HG03378 (cell line): ENCODE data around the gene LAPTM5.

Source experiments
- ATAC-seq: cut with Tn5 transposase; IDR thresholded peaks from one replicate; pipeline ENCODE4 v1.9.1; 2021; ENCODE audit warnings: mild to moderate bottlenecking, moderate library complexity; ENCODE audit not compliant: unreplicated experiment

The LAPTM5 gene

DNA sequence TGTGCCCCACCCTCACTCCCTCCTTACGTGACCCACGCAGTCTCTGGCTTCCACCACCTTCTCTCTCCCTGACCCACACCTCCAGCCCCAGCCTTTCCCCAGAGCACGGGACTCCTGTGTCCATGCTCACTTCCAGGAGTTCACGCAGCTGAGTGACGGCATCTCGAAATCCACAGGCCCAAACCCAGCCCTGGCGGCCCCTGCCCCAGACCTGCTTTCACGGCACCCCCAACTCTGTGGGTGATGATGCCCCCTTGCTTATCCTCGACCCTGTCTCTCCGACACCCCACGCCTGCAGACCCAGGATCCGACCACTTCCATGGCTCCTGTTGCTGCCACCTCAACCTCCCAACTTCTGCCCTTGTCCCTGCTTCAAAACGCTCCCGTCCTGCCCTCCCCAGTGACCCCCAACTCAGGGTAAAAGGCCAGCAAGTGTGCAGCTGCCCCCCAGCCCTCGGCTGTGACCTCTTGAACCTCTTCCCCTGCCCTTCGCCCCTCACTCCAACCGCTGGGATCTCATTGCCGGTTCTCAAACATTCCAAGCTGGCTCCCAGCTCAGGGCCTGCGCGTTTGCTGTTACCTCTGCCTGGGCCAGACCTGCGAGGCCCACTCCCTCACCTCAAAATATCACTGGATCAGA lies 30.4 kb upstream of the LAPTM5 start:
- no peak for ATAC-seq

GRCh38 chr1:30787266-30787665 lies 29.7 kb upstream of the LAPTM5 start:
- ATAC-seq, result no peak

DNA sequence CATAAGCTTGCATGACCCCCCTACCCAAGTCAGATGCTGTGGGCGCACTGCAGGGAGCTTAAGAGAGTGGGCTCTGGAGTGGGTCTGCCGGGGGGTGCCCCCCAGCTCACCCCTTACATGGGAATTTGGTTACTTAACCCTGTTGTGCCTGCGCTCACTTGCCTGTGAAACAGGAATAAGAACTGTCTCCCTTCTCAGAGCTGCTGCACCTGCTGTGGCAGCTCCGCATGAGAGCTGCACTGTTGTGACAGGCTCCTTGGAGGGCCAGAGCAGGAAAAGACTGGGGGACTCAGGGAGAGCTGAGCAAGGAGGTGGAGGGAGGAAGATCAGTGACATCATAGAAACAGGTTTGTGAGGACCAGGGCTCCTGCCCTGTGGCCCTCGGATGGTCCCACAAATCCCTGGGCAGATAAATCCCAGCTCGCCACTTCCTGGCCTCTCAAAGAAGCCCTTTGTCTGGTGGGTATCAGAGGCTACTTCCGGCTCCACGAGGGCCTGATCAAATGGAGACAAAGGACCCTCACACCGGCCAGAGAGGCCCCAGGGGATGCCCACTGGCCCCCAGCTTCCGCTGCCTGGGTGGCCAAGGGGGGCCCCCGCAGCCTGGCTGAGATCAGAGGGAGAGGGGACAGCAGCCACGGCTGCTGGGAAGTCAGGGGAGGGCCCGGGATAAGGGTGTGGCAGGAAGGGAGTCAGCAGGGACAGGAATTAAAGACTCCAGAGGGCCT lies 28.9 kb upstream of the LAPTM5 start:
- ATAC-seq, result no peak

DNA sequence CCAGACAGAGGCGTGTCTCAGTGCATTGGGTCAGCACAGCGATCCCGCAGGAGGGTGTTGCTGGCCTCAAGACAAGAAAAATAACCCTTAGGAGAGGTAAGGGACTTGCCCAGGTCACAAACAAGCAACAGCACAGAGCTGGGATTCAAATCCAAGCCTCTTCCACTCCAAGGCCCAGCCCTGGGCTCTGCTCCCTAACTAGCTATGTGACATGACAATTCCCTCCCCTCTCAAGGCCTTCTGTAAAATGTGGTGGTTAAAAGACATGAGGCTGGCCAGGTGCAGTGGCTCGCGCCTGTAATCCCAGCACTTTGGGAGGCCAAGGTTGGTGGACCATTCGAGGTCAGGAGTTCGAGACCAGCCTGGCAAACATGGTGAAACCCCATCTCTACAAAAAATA lies 28.1 kb upstream of the LAPTM5 start:
- no peak for ATAC-seq

DNA sequence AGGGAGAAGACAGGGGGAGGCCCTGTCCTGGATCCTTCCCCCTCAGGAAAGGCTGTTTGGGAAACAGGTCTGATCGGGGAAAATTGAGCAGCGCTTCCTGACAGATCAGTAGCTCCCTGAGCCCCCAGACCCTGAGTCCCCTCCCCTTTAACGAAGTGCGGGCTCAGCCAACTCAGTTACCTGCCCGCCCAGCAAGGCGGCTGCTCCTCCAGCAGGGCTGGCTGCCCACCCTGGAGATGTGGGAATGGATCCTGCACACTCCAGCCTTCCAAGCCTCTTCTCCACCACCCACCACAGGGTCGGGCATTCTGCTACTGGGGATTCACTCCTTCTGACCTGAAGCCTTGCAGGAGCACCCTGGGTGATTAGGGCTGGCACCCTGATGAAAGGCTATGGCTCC lies 27.6 kb upstream of the LAPTM5 start:
- no peak for ATAC-seq

GRCh38 chr1:30783256-30783915 lies 25.8 kb upstream of the LAPTM5 start:
- ATAC-seq, result no peak

DNA sequence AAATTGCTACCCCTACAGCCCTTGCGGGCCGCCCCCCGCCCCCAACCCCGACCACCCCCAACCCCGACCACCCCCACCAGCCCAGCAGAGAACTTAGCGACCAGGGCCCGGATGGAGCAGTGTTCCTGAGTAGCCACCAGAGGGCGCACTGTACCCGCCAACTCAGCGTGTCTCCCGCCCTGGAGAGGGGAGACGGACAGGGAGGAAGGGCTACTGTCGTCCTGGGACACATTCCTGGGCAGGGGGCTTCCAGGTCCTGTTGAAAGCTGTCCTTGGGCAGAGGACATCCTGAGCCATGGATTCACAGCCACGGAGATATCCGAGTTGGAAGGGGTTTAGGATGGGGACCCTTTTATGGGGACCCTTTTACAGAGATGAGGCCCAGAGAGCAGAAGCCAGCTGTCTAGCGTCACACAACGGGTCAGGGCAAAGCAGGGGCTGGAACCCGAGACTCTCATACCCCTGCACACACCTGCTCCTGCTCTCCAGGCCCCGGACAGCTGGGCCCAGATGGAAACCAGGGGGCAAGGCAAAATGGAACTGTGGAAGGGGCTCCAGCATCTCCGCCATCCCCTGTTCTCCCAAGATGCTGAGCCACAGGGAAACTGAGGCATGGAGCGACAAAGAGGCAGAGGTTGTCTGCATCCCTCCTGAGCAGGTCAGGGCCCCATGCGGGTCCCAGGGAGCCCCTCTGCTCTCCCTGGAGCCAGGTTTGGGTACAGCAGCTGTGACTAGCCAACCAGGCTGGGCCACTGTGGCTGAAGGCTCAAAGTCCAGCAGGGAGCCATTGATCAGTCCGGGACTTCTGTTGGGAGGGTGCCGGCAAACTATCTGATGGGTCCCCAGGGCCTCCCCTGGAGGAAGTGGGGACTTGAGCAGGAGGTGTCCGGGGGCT lies 25.0 kb upstream of the LAPTM5 start:
- no peak for ATAC-seq

- ATAC-seq, result no peak
Observed at GRCh38 chr1:30781906-30782305, 24.3 kb upstream of the LAPTM5 start.

GRCh38 chr1:30780409-30780808 lies 22.8 kb upstream of the LAPTM5 start:
- no peak for ATAC-seq

GRCh38 chr1:30779294-30780071 lies 21.9 kb upstream of the LAPTM5 start:
- ATAC-seq, result no peak

GRCh38 chr1:30778979-30779293 lies 21.4 kb upstream of the LAPTM5 start:
- no peak for ATAC-seq

DNA sequence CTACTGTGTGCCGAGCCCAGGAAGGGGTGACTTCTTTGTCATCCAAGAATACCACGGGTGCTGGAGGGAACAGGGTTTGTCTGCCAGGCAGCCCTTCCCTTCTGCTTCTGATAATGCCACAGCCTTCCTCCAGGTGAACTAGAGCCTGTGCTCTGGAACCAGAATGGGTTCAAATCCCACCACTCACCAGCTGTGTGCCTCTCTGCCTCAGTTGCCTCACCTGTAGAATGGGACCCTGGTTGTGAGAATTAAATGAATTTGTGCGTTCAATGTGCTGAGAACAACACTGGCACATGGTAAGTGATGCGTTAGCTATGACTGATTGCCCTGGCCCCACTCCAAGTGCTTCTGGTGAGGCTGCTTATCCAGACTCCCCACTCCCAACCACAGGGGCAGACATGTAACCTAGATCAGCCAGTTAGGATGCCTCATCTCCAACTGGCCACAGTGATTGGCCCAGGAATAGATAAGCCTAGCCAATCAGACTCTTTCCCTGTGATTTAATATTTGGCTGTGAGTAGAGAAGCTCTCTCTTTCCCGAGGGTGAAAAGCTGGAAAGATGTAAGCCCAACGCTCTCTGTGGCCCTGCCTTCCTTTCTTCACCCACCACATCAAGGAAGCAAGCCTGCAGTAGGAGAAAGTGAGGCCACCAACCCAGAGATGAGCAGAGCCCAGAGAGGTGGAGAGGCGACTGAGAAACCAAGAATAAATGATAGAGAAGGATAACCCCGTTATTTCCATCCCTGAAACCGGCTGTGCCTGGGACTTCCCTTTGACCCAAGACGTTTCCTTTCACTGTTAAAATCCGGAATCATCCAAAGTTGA lies 20.8 kb upstream of the LAPTM5 start:
- ATAC-seq, result no peak

GRCh38 chr1:30777904-30778153 lies 20.3 kb upstream of the LAPTM5 start:
- no peak for ATAC-seq

GRCh38 chr1:30777060-30777903 lies 19.7 kb upstream of the LAPTM5 start:
- ATAC-seq, result no peak

GRCh38 chr1:30776097-30777059 lies 18.8 kb upstream of the LAPTM5 start:
- ATAC-seq, result no peak

DNA sequence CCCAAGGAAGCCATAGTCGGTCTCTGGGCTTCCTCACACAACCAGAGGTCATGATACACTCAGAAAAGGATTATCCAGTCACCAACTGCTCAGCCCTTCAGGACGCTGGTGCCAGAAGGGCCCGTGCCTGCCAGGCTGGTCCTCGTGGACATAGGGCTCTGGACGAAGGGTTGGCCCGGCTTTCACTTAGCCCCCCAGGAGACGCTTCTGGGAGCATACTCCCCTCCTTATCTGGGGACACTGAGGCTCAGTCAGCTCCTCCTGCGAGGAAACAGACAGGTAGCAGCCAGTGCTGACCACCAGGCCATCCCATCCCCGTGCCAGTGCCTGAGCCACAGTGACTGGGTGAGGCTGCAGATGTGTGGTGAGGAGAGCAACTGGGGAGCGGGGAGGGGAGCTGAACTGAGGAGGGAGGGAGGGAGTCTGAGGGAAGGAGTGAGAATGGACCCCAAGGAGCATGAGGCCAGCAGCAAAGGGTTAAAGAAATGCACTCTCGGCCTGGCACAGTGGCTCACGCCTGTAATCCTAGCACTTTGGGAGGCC lies 17.9 kb upstream of the LAPTM5 start:
- ATAC-seq, result no peak

GRCh38 chr1:30774550-30775432 lies 17.2 kb upstream of the LAPTM5 start:
- ATAC-seq, result no peak
